ENCODE results near the gene KRTAP10-12.

DNA sequence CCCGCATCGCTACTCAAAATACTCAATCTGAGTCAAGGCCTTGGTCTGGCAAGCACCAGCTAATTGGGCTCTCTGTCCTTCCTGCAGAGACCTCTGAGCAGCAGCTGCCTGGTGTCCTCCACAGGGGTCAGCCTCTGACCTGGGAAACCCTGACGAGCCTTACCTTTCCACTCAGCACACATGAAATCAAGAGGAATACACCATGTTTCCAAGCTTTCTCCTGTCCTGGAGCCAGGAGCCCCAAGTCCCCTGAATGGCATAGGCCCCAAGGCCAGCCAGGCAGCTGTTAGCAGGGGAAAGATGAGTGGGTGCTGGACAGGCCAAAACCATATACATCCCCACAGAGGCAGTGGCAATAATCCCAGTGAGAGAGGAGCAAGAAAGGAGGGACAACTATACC, 41.6 kb downstream of the KRTAP10-12 start:
- TF ChIP-seq, protein P1, sequence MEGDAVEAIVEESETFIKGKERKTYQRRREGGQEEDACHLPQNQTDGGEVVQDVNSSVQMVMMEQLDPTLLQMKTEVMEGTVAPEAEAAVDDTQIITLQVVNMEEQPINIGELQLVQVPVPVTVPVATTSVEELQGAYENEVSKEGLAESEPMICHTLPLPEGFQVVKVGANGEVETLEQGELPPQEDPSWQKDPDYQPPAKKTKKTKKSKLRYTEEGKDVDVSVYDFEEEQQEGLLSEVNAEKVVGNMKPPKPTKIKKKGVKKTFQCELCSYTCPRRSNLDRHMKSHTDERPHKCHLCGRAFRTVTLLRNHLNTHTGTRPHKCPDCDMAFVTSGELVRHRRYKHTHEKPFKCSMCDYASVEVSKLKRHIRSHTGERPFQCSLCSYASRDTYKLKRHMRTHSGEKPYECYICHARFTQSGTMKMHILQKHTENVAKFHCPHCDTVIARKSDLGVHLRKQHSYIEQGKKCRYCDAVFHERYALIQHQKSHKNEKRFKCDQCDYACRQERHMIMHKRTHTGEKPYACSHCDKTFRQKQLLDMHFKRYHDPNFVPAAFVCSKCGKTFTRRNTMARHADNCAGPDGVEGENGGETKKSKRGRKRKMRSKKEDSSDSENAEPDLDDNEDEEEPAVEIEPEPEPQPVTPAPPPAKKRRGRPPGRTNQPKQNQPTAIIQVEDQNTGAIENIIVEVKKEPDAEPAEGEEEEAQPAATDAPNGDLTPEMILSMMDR (IDR thresholded peaks at IDR 0.05), result no peak
- no peak for TF ChIP-seq ZNF423 (CRISPR knock-in tag; IDR thresholded peaks at IDR 0.05)
- TF ChIP-seq, protein P2, sequence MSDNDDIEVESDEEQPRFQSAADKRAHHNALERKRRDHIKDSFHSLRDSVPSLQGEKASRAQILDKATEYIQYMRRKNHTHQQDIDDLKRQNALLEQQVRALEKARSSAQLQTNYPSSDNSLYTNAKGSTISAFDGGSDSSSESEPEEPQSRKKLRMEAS (CRISPR knock-in tag; IDR thresholded peaks at IDR 0.05), result no peak
- TF ChIP-seq CREM (CRISPR knock-in tag; IDR thresholded peaks at IDR 0.05), result no peak
- TF ChIP-seq, protein P3, sequence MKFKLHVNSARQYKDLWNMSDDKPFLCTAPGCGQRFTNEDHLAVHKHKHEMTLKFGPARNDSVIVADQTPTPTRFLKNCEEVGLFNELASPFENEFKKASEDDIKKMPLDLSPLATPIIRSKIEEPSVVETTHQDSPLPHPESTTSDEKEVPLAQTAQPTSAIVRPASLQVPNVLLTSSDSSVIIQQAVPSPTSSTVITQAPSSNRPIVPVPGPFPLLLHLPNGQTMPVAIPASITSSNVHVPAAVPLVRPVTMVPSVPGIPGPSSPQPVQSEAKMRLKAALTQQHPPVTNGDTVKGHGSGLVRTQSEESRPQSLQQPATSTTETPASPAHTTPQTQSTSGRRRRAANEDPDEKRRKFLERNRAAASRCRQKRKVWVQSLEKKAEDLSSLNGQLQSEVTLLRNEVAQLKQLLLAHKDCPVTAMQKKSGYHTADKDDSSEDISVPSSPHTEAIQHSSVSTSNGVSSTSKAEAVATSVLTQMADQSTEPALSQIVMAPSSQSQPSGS (CRISPR knock-in tag; IDR thresholded peaks at IDR 0.05; ENCODE audit: borderline replicate concordance, low read depth), result no peak
- TF ChIP-seq FOXP1 (CRISPR knock-in tag; IDR thresholded peaks at IDR 0.05; ENCODE audit: borderline replicate concordance), result no peak
- TF ChIP-seq, protein P4, sequence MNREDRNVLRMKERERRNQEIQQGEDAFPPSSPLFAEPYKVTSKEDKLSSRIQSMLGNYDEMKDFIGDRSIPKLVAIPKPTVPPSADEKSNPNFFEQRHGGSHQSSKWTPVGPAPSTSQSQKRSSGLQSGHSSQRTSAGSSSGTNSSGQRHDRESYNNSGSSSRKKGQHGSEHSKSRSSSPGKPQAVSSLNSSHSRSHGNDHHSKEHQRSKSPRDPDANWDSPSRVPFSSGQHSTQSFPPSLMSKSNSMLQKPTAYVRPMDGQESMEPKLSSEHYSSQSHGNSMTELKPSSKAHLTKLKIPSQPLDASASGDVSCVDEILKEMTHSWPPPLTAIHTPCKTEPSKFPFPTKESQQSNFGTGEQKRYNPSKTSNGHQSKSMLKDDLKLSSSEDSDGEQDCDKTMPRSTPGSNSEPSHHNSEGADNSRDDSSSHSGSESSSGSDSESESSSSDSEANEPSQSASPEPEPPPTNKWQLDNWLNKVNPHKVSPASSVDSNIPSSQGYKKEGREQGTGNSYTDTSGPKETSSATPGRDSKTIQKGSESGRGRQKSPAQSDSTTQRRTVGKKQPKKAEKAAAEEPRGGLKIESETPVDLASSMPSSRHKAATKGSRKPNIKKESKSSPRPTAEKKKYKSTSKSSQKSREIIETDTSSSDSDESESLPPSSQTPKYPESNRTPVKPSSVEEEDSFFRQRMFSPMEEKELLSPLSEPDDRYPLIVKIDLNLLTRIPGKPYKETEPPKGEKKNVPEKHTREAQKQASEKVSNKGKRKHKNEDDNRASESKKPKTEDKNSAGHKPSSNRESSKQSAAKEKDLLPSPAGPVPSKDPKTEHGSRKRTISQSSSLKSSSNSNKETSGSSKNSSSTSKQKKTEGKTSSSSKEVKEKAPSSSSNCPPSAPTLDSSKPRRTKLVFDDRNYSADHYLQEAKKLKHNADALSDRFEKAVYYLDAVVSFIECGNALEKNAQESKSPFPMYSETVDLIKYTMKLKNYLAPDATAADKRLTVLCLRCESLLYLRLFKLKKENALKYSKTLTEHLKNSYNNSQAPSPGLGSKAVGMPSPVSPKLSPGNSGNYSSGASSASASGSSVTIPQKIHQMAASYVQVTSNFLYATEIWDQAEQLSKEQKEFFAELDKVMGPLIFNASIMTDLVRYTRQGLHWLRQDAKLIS (CRISPR knock-in tag; IDR thresholded peaks at IDR 0.05; ENCODE audit: borderline replicate concordance), result no peak
- no peak for TF ChIP-seq ESRRA (CRISPR knock-in tag; IDR thresholded peaks at IDR 0.05; ENCODE audit: borderline replicate concordance)
- TF ChIP-seq NFE2L1 (CRISPR knock-in tag; IDR thresholded peaks at IDR 0.05), result no peak
- no peak for TF ChIP-seq SP1 (CRISPR knock-in tag; conservative IDR thresholded peaks at IDR 0.05)
- TF ChIP-seq FOXJ3 (CRISPR knock-in tag; IDR thresholded peaks at IDR 0.05; ENCODE audit: borderline replicate concordance), result no peak
